Activated naive CD4-positive, alpha-beta T cell treated with anti-CD3 and anti-CD28 coated beads for 36 hours (primary cell): ENCODE measurements around the gene TSTD1. TPM values are rescaled to one million over a fixed set of nuclear protein-coding genes. Genes with fewer than 3 reads are reported as not detected.
"Not testable (repeated sequence)": the region's sequence is repeated elsewhere in the genome, so short reads cannot be mapped to it uniquely, and the experiment has no call there.

ENCODE experiments used
- CTCF ChIA-PET: fragments of 350-600 bp; sonication (Branson Sonifier 250); formaldehyde crosslinking; loops from one replicate; lab custom pipeline; 2021; ENCODE audit warnings: antibody characterized with exemption; lab: Charles Lee
- DNase-seq: peaks from one replicate; pipeline ENCODE4 v3.0.0-alpha.2; 2020
- H3K27ac Mint-ChIP-seq: one replicate; pipeline ENCODE4 v1.8.0; 2021; ENCODE audit warnings: mild to moderate bottlenecking, mixed read lengths
- H3K27me3 Mint-ChIP-seq: one replicate; pipeline ENCODE4 v1.8.0; 2021; ENCODE audit warnings: low read depth, mixed read lengths
- H3K36me3 Mint-ChIP-seq: one replicate; pipeline ENCODE4 v1.8.0; 2021; ENCODE audit warnings: low read depth, mixed read lengths
- H3K4me1 Mint-ChIP-seq: one replicate; pipeline ENCODE4 v1.8.0; 2021; ENCODE audit warnings: low read depth, mixed read lengths
- H3K4me3 Mint-ChIP-seq: one replicate; pipeline ENCODE4 v1.8.0; 2021; ENCODE audit warnings: mild to moderate bottlenecking, moderate library complexity, mixed read lengths
- H3K9me3 Mint-ChIP-seq: one replicate; pipeline ENCODE4 v1.8.0; 2021; ENCODE audit warnings: mixed read lengths
- intact Hi-C: fragments of 100-400 bp; cut with micrococcal nuclease; formaldehyde crosslinking; loops from one replicate; pipeline ENCODE4 v1.15.1; 2023
- total RNA-seq, 2 experiments: library from RNA; stranded (reverse); gene quantifications; one replicate each; pipeline ENCODE4 v1.2.3, GENCODE V29; 2021

The TSTD1 gene
- total RNA-seq, 2 experiments from 2014 or later = 50.3 to 51.5 TPM

GRCh38 chr1:161017181-161017580 lies 21.6 kb downstream of the TSTD1 start:
- H3K4me3 Mint-ChIP-seq, intact Hi-C loops, H3K9me3 Mint-ChIP-seq, H3K36me3 Mint-ChIP-seq, CTCF ChIA-PET, H3K27me3 Mint-ChIP-seq, H3K27ac Mint-ChIP-seq, DNase-seq: not testable (repeated sequence)
- peaks cover 46% of the 10 kb centered on the region for H3K4me1 Mint-ChIP-seq

- intact Hi-C loops, H3K36me3 Mint-ChIP-seq, DNase-seq, H3K27ac Mint-ChIP-seq, H3K27me3 Mint-ChIP-seq, H3K4me3 Mint-ChIP-seq, H3K9me3 Mint-ChIP-seq, CTCF ChIA-PET: not testable (repeated sequence)
- peaks cover 43% of the 10 kb centered on the region for H3K4me1 Mint-ChIP-seq
These were observed 22.1 kb downstream of the TSTD1 start for GRCh38 chr1:161016683-161017082.

GRCh38 chr1:161013488-161014230 lies 25.1 kb downstream of the TSTD1 start:
- CTCF ChIA-PET = interaction anchor here (0.7 to 2.5 kb wide), 5 partner anchors 12 to 212 kb away, joined by 3 to 6 read pairs (median 3); partner anchors contain the start of gene TOMM40L
- peak; percentile 87 for DNase-seq
- peak overlapping the region; percentile 68 for H3K4me3 Mint-ChIP-seq
- H3K4me1 Mint-ChIP-seq = peaks cover 32% of the 10 kb centered on the region
- peak overlapping the region; percentile 89 for H3K27ac Mint-ChIP-seq
- H3K36me3 Mint-ChIP-seq = no peaks in the 10 kb centered on the region
- intact Hi-C loops = loop anchor here (1.0 to 2.0 kb wide), 3 partner anchors 8 to 55 kb away; partner anchors contain the start of genes ARHGAP30, F11R and TSTD1
- no peaks in the 10 kb centered on the region for H3K9me3 Mint-ChIP-seq
- H3K27me3 Mint-ChIP-seq = no peaks in the 10 kb centered on the region

- CTCF ChIA-PET = interaction anchor here (0.7 to 2.5 kb wide), 5 partner anchors 13 to 213 kb away, joined by 3 to 6 read pairs (median 3); partner anchors contain the start of gene TOMM40L
- no peak for DNase-seq
- peak overlapping the region; percentile 89 for H3K27ac Mint-ChIP-seq
- H3K4me3 Mint-ChIP-seq = peak overlapping the region; percentile 68
- H3K36me3 Mint-ChIP-seq = no peaks in the 10 kb centered on the region
- intact Hi-C loops = loop anchor here (1.0 to 2.0 kb wide), 3 partner anchors 8 to 56 kb away; partner anchors contain the start of genes ARHGAP30, F11R and TSTD1
- H3K27me3 Mint-ChIP-seq = no peaks in the 10 kb centered on the region
- H3K9me3 Mint-ChIP-seq = no peaks in the 10 kb centered on the region
- peaks cover 30% of the 10 kb centered on the region for H3K4me1 Mint-ChIP-seq
These were observed 25.7 kb downstream of the TSTD1 start for GRCh38 chr1:161013131-161013487.

GRCh38 chr1:161012420-161012819 lies 26.3 kb downstream of the TSTD1 start:
- no peaks in the 10 kb centered on the region for H3K9me3 Mint-ChIP-seq
- CTCF ChIA-PET = interaction anchor here (2.6 kb wide), 1 partner anchor 15 kb away, joined by 12 read pairs; no protein-coding TSS in a partner anchor
- intact Hi-C loops = loop anchor here (2.0 kb wide), 2 partner anchors 26 to 56 kb away; partner anchors contain the start of genes ARHGAP30 and TSTD1

GRCh38 chr1:161009602-161010211 lies 29.1 kb downstream of the TSTD1 start:
- Mint-ChIP-seq H3K36me3 (no peaks in the 10 kb centered on the region), H3K4me3 (no peak overlapping the region), H3K27me3 (no peaks in the 10 kb centered on the region), H3K4me1 (peaks cover 25% of the 10 kb centered on the region), H3K9me3 (no peaks in the 10 kb centered on the region), H3K27ac (no peak overlapping the region)
- CTCF ChIA-PET = interaction anchor here (0.7 to 2.6 kb wide), 3 partner anchors 12 to 87 kb away, joined by 3 to 12 read pairs (median 3); no protein-coding TSS in a partner anchor
- intact Hi-C loops = no loop called here
- no peak for DNase-seq

More at GRCh38 chr1:161012420-161012819, 26.3 kb downstream of the TSTD1 start:
- no peak for DNase-seq
- no peak overlapping the region for H3K27ac Mint-ChIP-seq
- H3K36me3 Mint-ChIP-seq = no peaks in the 10 kb centered on the region
- no peaks in the 10 kb centered on the region for H3K27me3 Mint-ChIP-seq
- H3K4me3 Mint-ChIP-seq = no peak overlapping the region
- H3K4me1 Mint-ChIP-seq = peaks cover 30% of the 10 kb centered on the region

GRCh38 chr1:161008869-161009510 lies 29.8 kb downstream of the TSTD1 start:
- intact Hi-C loops = no loop called here
- DNase-seq = no peak
- Mint-ChIP-seq H3K4me1 (peaks cover 22% of the 10 kb centered on the region), H3K27me3 (no peaks in the 10 kb centered on the region), H3K4me3 (no peak overlapping the region), H3K27ac (no peak overlapping the region), H3K9me3 (no peaks in the 10 kb centered on the region), H3K36me3 (no peaks in the 10 kb centered on the region)
- CTCF ChIA-PET = interaction anchor here (5.7 kb wide), 1 partner anchor 12 kb away, joined by 35 read pairs; no protein-coding TSS in a partner anchor

- no peak overlapping the region for H3K4me3 Mint-ChIP-seq
- CTCF ChIA-PET = interaction anchor here (0.6 to 5.7 kb wide), 2 partner anchors 11 to 930 kb away, joined by 5 to 35 read pairs; no protein-coding TSS in a partner anchor
- peaks cover 10% of the 10 kb centered on the region for H3K4me1 Mint-ChIP-seq
- no peak for DNase-seq
- intact Hi-C loops = no loop called here
- H3K9me3 Mint-ChIP-seq = no peaks in the 10 kb centered on the region
- no peaks in the 10 kb centered on the region for H3K36me3 Mint-ChIP-seq
- H3K27me3 Mint-ChIP-seq = no peaks in the 10 kb centered on the region
- no peak overlapping the region for H3K27ac Mint-ChIP-seq
These were observed 31.4 kb downstream of the TSTD1 start for GRCh38 chr1:161007369-161007768.

GRCh38 chr1:161006563-161006962 lies 32.2 kb downstream of the TSTD1 start:
- Mint-ChIP-seq H3K36me3 (no peaks in the 10 kb centered on the region), H3K4me3 (no peak overlapping the region), H3K4me1 (peaks cover 9% of the 10 kb centered on the region), H3K9me3 (no peaks in the 10 kb centered on the region), H3K27me3 (no peaks in the 10 kb centered on the region), H3K27ac (no peak overlapping the region)
- no peak for DNase-seq
- CTCF ChIA-PET = interaction anchor here (5.7 kb wide), 1 partner anchor 10 kb away, joined by 35 read pairs; no protein-coding TSS in a partner anchor
- intact Hi-C loops = no loop called here

- Mint-ChIP-seq H3K4me1 (peaks cover 4% of the 10 kb centered on the region), H3K4me3 (no peak overlapping the region), H3K27me3 (no peaks in the 10 kb centered on the region), H3K27ac (no peak overlapping the region), H3K9me3 (no peaks in the 10 kb centered on the region), H3K36me3 (no peaks in the 10 kb centered on the region)
- no peak for DNase-seq
- CTCF ChIA-PET = interaction anchor here (1.4 kb wide), 1 partner anchor 138 kb away, joined by 5 read pairs; no protein-coding TSS in a partner anchor
- intact Hi-C loops = no loop called here
These were observed 37.2 kb downstream of the TSTD1 start for GRCh38 chr1:161001525-161001924.

- H3K4me1 Mint-ChIP-seq = peaks cover 4% of the 10 kb centered on the region
- no peaks in the 10 kb centered on the region for H3K36me3 Mint-ChIP-seq
- H3K9me3 Mint-ChIP-seq = no peaks in the 10 kb centered on the region
- CTCF ChIA-PET = interaction anchor here (1.3 to 1.5 kb wide), 4 partner anchors 9 to 139 kb away, joined by 4 to 9 read pairs (median 6); partner anchors contain the start of gene KLHDC9
- no peak overlapping the region for H3K4me3 Mint-ChIP-seq
- DNase-seq = no peak
- no peaks in the 10 kb centered on the region for H3K27me3 Mint-ChIP-seq
- no peak overlapping the region for H3K27ac Mint-ChIP-seq
- intact Hi-C loops = no loop called here
These were observed 37.9 kb downstream of the TSTD1 start for GRCh38 chr1:161000736-161001480.
